ENCODE results near the gene MAGI3. TPM values are rescaled to one million over a fixed set of nuclear protein-coding genes. Genes with fewer than 3 reads are reported as not detected.

MAGI3 gene
- total and polyA plus RNA-seq, 9 donors, result 5.3 to 20.8 (median 15.4) TPM

- Histone ChIP-seq H3K27ac (no peak overlapping the region), H3K4me1 (ENCODE audit: insufficient read depth) (no peaks in the 10 kb centered on the region), H3K4me3 (no peak overlapping the region), H3K36me3 (no peaks in the 10 kb centered on the region), H3K27me3 (no peaks in the 10 kb centered on the region), H3K9me3 (no peaks in the 10 kb centered on the region)
- TF ChIP-seq POLR2A (IDR thresholded peaks at IDR 0.05), result no peak
- TF ChIP-seq CTCF (IDR thresholded peaks at IDR 0.05), result no peak
- TF ChIP-seq EP300 (IDR thresholded peaks at IDR 0.05), result no peak
- intact Hi-C loops (cut with DNase I), result loop anchor here in 2 of 4 donors (5.0 to 10.0 kb wide), 2 partner anchors 531 to 533 kb away; no protein-coding TSS in a partner anchor
- WGBS, 3 donors, result 91 to 96% (median 94%) methylated on average over 2 of the region's 2 CpGs
- no peak for DNase-seq
Measured at GRCh38 chr1:113675302-113675701, 285.0 kb downstream of the MAGI3 start.

- Histone ChIP-seq H3K9me3 (no peaks in the 10 kb centered on the region), H3K36me3 (no peaks in the 10 kb centered on the region), H3K4me3 (no peak overlapping the region), H3K27me3 (no peaks in the 10 kb centered on the region), H3K27ac (no peak overlapping the region), H3K4me1 (ENCODE audit: insufficient read depth) (no peaks in the 10 kb centered on the region)
- DNase-seq, result no peak
- TF ChIP-seq POLR2A (IDR thresholded peaks at IDR 0.05) (no peak), CTCF (IDR thresholded peaks at IDR 0.05) (no peak), EP300 (IDR thresholded peaks at IDR 0.05) (no peak)
- WGBS, 3 donors, result 79 to 85% (median 83%) methylated on average over 5 of the region's 5 CpGs
- intact Hi-C loops (cut with DNase I), result loop anchor here in 2 of 4 donors (5.0 to 10.0 kb wide), 2 partner anchors 532 to 534 kb away; no protein-coding TSS in a partner anchor
Measured at GRCh38 chr1:113676524-113676923, 286.2 kb downstream of the MAGI3 start.

- 37 to 60% (median 48%) methylated on average over 7 of the region's 7 CpGs for WGBS, 3 donors
- H3K27me3 ChIP-seq, result no peaks in the 10 kb centered on the region
- no peak overlapping the region for H3K4me3 ChIP-seq
- no peaks in the 10 kb centered on the region for H3K36me3 ChIP-seq
- H3K27ac ChIP-seq, result no peak overlapping the region
- intact Hi-C loops (cut with DNase I), result loop anchor here in 2 of 4 donors (5.0 to 10.0 kb wide), 2 partner anchors 533 to 535 kb away; no protein-coding TSS in a partner anchor
- no peaks in the 10 kb centered on the region for H3K9me3 ChIP-seq
- H3K4me1 ChIP-seq (ENCODE audit: insufficient read depth), result no peaks in the 10 kb centered on the region
- peak in 1 of 5 donors; percentile 22 for DNase-seq
- TF ChIP-seq POLR2A (IDR thresholded peaks at IDR 0.05) (no peak), EP300 (IDR thresholded peaks at IDR 0.05) (no peak), CTCF (IDR thresholded peaks at IDR 0.05) (peak; percentile 15 to 53 (median 45))
Measured at GRCh38 chr1:113677250-113678158, 287.2 kb downstream of the MAGI3 start.

- no peak for TF ChIP-seq CTCF (IDR thresholded peaks at IDR 0.05)
- TF ChIP-seq POLR2A (IDR thresholded peaks at IDR 0.05), result no peak
- TF ChIP-seq EP300 (IDR thresholded peaks at IDR 0.05), result no peak
- Histone ChIP-seq H3K27ac (no peak overlapping the region), H3K4me1 (ENCODE audit: insufficient read depth) (peaks cover 2% of the 10 kb centered on the region), H3K4me3 (no peak overlapping the region), H3K9me3 (no peaks in the 10 kb centered on the region), H3K27me3 (no peaks in the 10 kb centered on the region), H3K36me3 (no peaks in the 10 kb centered on the region)
- no peak for DNase-seq
- intact Hi-C loops (cut with DNase I), result loop anchor here in 2 of 4 donors (5.0 to 10.0 kb wide), 2 partner anchors 533 to 536 kb away; no protein-coding TSS in a partner anchor
Measured at GRCh38 chr1:113678159-113678469, 287.8 kb downstream of the MAGI3 start.
